ENCODE results near the gene MUSK.

DNA sequence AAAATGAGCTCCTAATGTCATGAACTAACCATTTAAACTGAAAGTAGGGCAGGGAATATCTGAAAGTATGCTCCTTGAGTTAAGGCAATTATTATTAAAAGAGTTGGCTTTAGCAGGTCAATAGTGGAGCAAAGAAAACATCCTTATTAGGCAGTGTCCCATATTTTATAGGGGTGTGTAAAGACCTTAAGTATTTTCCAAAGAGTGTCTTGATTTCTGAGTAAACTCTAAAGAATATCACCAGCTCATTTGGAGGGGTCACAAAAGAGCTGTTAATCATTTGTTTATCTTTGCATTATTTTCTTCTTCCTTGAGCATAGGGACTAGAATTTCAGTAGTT lies 109.3 kb downstream of the MUSK start:
- no peak for TF ChIP-seq POLR2A (IDR thresholded peaks at IDR 0.05; ENCODE audit: low read depth, low read length)
- no peak for TF ChIP-seq POLR2AphosphoS5 (IDR thresholded peaks at IDR 0.05; ENCODE audit: low read depth, low read length)

Measured in GM12892 (cell line).